RCC 7860 (cell line): ENCODE results near the gene GHRHR.

Experiments
- DNase-seq: peaks from one replicate; pipeline ENCODE4 v3.0.0-alpha.2; 2015; ENCODE audit warnings: low spot score
- FAIRE-seq: peaks from 2 replicates; lab custom pipeline; 2012; peaks lifted over from hg19 to GRCh38; lab: Jason Lieb, UNC

Gene GHRHR

DNA sequence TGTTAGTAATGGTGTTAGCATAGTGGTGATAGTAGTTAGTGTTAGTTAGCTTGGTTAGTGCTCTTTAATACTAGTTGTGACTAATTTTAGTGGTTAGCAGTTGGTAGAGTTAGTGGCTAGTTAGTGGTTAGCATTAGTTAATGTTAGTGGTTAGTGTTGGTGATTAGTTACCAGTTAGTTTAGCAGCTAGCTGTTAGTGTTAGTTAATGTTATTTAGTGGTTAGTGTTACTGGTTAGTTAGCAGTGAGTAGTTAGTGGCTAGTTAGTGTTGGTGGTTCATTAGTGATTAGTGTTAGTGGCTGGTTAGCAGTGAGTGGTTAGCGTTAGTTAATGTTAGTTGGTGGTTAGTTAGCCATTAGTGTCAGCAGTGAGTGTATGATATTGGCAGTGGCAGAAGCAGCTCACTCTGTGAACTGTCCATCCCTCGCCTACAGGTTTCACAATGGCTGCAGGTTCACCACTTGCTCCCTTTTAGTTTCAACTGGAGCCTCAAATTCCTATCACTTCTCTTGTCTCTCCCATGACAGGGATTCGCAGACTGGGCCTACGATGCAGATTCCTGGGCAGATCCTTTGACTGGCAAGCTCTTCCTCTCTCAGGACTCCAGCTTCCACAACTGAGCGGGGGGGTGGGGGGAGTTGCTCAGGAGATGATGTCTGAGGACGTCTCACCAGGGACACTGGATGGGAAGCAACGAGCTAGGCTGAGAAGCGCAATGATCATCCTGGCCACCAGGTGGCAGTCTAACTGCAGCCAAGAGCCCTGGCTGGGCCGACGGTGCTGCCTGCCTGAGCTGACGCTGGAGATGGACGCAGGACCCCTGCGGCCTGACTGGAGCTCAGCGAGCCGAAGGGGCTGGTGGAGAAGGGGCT is 19.5 kb downstream of the GHRHR start:
- no peak for FAIRE-seq
- peak; percentile 43 for DNase-seq

DNA sequence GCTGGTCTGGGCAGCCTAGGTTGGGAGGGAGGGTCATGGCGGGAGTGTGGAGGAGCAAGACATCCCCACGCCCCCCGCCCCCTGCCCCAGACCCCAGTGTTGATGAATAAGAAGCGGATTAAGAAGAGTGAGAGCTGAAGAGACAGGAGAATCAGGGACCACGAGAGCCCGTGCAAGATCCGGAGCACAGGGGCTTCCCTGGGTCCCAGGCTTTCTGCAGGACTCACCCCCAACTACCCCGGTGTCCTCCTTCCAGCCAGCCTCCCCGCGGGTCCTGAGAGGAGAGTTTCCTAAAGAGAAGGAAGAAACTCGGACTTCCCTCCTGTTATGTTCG is 20.1 kb downstream of the GHRHR start:
- FAIRE-seq, result no peak

DNA sequence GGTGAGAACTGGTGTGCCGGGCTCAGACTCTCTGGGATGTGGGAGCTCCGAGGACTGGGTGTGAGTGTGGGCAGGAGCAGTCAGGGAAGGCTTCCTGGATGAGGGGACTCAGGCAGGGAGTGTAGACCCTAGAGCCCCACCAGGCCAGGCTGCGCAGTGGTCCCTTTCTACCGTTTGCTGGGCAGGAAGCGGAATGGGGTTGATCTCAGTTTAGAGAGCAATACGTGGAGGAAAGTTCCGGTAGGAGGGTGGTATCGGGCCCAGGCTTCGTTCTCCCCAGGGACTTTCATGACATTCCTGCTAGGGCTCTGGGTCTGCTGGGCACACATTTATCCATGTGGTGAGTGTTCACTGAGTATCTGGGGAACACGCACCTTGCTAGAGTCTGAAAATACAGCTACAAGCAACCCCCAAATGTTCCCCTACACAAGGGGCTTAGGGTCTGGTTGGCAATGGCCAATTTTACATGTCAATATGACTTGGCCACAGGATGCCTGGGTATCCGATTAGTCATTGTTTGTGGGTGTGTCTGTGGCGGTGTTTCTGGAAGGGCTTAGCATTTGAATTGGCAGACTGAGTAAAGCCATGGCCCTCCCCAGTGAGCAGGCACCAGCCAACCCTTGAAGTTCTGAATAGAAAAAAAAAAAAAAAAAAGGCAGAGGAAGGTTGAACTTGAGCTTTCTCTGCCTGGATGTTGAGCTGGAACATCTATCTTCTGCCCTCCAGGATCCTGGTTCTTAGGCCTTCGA is 20.8 kb downstream of the GHRHR start:
- no peak for DNase-seq
- FAIRE-seq, result no peak

More for the DNA sequence above, 20.1 kb downstream of the GHRHR start:
- no peak for DNase-seq

DNA sequence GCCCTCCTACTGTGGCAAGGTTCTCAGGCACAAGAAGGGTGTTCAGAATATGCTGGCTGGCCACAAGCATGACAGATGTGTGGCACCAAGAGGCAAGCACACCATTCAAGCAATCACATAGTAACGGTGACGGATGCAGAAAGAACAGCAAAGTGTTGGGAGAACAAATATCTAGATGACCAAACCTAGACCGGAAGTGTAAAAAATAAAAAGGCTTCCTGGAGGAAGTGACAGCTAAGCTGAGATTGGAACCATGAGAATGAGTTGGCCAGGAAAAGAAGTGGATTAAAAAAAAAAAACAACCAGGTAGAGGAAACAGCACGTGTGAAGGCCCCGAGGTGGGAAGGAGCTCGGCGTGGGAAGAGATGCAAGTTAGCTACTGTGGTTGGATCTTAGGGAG is 22.0 kb downstream of the GHRHR start:
- DNase-seq, result no peak
- no peak for FAIRE-seq

DNA sequence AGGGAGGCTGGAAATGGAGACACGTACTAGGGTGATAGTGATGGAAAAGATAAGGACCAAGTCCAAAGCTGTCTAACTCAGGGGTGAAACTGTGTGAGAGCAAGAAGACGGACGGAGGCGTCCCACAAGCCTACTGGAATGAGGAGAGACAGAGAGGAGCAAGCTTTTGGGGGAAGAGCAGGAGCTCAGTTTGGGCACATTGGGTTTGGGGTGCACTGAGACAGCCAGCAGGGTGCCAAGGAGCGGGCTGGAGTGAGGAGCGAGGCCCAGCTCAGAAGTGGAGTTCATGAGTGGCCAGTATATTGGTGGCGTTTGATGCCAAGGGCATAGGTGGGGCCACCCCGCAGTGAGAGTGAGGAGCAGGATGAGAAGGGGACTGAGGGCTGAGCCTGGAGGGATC is 22.6 kb downstream of the GHRHR start:
- DNase-seq (no peak), FAIRE-seq (no peak)

DNA sequence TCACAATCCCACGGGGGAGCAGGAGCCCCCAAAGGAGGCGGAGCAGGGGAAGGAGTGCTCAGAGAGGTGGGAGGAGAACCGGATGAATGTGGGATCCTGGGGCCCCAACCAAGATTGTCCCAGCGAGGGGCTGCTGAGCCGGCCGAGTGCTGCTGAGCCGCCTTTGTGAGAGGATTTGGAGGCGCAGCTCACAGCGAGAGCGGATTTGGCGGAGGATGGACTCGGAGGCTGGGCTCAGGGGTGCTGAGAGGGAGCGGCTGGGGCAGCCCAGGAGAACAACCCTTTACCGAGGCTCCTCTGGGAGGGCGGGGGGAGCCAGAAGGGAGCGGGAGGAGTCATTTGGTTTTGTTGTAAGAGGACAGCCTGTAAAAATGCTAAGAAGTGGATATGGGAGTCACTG is 23.0 kb downstream of the GHRHR start:
- FAIRE-seq (no peak), DNase-seq (no peak)

DNA sequence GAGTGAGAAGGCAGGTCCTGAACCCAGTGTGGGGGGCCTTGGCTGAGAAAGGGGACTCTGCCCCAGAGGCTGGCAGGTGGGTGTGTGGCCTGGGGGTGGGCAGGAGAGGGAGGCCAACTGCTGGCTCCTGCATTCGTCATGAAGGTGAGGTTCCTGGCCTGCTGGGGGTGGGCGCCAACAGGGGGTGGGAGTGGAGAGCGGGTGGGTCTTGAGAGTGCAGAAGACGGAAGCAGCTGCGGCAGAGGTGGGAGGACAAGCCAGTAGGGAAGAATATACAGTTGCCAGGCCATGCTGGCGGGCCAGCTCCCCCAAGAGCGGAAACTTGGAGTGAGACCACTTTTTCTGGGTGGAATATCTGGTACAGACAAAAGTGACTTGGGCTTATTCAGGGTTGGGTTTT is 23.4 kb downstream of the GHRHR start:
- no peak for FAIRE-seq
- DNase-seq, result no peak

DNA sequence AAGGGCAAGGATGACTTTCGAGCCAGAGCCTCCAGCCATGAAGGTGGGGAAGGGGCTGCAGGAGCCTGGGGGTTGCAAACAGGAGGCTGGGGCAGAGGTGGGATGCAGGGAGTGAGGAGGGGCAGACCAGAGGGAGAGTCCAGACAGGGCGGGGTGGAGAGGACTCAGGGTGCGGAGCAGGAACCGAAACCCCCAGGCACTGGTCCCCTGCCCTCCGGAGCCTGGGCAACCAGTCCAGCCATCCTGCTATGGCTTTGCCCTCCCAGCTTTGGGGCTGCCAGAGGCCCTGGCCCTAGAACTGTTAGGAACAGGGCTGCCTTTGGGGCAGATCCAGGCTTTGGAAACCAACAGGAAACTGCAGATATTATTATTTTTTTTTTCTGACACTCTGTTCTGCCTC is 24.2 kb downstream of the GHRHR start:
- FAIRE-seq, result no peak
- no peak for DNase-seq

DNA sequence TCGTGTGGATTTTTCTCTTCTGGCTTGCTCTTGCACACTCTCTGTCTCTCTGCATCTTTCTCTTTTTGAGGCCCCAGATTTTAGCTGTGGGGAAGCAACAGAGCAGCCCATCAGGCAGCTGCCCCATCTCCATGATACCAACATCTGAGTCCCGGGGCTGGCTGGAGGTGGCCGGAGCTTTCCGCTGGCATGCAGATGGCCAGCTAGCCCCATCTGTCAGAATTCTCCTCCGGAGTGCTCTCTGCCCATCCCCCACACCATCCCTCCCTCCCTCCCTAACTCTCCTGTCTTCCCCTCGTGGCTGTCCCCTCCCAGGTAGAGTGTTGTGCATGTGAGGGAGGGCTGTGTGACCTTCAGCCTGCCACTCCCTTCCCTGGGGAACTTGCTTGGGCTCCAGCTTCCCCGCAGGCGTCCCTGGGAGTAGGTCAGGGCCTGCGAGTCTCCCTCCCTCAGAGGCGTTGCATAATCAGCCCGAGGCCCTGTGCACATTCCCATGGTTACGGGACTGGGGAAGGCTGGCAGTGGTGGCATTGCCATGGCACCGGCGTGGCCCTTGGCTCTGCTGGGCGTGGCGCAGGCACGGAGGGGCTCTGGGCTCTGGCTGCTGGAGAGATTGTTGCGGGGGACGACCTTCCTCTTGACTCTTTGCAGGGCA is 24.7 kb downstream of the GHRHR start:
- no peak for DNase-seq

DNA sequence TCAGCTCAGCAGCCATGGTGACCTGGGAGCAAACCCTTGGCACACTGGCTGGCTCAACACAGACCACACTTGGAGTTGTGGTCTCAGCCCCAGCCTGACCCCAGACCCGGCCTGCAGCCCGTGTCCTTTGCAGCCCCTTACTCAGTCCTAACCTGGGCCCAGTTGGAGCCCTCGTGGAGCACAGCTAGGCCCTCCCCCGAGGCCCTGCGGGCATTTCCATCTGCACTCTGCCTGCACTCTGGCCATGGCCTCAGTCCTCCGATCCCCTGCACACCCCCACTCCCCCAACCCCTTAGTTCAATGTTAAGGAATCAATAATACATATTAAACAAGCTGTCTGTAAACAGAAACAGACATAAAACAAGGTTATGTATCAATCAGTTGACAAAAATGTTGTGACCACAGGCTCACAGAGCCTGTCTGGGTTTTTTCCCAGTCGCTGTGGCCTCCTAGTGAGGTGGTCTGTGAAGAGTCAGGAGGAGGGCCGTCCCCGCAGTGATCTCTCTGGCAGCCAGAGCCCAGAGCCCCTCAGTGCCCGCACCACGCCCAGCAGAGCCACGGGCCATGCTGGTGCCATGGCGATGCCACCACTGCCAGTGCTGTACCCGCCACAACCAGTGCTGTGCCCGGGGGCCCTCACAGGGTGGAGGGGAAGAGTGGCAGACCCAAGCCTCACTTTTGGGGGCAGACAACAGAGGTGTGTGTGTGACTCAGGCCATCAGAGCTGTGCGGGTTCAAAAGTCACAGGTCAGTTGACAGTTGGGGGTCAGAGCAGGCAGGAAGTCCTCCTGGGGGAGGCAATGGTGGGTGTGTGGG is 25.5 kb downstream of the GHRHR start:
- FAIRE-seq, result no peak
- DNase-seq, result no peak

More for the DNA sequence above, 24.7 kb downstream of the GHRHR start:
- no peak for FAIRE-seq

DNA sequence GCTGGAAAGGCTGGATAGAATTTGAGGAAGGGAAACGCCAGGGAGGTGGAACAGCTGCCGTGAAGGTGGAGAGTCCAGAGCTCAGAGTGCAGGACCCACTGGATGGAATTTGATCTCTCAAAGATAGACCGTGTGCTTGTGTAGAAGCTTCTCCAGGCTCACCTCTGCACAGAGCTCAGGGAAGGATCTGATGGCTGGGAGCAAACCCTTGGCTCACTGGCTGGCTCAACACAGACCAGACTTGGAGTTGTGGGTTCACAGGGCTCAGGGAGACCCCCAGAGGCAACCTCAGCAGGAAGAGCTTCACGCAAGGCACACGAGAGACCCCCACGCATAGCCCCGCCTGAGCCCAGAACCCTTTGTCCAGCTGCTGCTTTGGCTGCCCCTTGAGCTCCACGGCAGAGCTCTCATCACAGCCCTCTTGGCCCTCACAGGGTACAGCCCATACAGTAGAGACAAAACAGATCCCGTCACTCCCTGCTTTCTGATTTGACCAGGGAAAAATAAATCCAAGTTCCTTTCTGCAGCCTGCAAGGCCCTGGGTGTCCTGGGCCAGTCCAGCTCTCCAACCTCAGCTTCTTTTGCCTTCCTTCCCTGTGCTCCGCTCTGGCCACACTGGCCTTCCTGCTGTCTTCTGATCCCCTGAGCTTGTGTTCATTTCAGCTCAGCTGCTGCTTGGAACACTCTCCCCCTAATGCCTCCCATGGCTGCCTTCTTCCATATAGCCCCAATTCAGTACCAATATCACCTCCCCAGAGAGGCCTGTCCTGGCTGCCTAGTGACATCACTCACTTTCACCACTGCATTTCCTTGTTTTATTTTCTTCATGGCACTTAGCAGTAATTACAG is 26.3 kb downstream of the GHRHR start:
- FAIRE-seq (no peak), DNase-seq (no peak)

DNA sequence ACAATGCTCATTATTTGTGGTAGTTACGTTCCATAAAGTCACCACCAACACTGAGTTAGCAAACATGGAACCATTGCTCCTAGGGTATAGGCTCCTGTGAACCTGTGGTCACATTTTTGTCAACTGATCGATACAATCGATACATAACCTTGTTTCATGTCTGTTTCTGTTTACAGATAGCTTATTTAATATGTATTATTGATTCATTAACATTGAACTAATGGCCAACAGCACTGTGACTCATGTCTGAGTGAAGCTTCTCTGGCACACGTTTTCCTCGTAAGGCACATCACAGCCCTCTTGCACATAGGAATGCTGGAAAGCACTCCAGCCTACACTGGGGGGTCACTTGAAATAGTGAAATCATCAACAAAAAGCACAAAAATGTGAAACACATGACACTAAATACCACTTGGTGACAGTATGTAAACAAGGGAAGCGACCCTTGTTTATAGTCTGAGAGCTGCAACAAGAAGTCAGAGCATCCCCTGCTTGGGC is 27.0 kb downstream of the GHRHR start:
- FAIRE-seq, result no peak
- DNase-seq, result no peak

DNA sequence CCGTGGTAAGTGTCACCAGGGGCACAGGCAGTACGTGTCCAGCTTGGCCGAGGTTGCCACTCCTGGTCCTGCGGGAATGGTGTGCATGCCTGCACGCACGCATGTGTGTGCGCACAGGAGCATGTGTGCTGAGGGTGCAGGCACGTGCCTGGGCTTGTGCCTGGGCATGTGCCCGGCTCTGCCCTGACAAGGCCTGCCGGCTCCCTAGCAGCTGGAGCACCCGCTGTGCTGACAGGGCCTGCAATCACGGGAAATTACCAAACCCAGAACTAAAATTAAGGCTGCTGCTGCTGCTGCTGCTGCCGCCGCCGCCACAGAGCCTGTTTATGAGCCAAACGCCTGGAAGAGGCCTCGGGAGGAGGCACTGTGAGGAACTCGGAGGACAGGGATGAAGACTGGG is 28.7 kb downstream of the GHRHR start:
- FAIRE-seq, result no peak
- DNase-seq, result no peak

DNA sequence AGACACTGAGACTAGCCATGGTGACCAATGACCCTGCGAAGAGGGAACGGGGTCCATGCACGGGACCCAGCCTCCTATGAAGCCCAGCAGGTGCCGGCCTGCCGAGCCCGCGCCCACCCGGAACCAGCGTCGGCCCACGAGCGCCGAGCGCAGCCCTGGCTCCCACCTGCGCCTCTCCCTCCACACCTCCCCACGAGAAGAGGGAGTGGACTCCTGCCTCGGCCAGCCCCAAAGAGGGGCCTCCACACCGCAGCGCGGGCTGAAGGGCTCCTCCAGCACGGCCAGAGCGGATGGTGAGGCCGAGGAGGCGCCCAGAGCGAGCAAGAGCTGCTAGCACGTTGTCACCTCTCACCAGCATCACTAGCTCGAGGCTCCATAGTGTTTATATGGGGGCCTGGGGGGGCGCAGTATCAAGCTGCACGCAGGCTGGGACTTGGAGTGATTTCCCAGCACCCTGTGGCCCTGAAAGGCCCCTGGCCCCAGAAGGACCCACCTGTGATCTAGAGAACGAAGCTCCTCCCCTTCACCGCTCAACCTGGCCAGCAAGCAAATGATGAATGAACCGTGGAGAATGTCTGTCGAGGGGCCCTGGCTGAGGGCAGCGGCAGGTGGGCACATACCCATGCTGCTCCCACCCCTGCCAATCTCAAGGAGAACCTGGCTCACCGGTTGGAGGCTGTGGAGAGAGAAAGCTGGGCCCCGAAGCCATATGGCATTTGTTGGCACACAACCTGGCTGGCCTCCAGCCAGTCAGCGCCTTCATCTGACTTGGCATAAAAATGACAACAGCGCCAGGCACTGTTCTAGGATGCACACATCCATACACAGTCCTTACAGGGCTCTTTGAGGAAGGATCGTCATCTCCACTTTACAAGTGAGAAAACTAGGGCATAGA is 30.7 kb downstream of the GHRHR start:
- FAIRE-seq (no peak), DNase-seq (no peak)

DNA sequence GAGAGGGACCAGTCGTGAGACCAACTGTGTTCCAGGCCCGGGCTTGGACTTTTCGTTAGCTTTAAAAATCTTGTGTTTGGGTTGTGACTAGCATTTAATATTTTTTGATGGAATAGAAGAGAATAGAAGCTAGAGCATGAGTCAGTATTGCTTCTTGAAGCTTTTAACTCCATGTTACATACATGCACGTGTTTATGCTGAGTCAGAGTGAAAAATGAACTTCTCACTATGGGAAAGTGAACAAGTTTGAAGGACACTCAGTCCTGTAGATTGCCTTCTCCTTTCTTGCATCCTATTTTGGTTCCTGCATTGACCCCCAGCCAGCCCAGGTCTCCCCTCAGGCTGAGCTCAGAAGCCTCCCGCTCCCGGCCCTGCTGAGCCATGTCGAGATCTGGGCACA is 31.8 kb downstream of the GHRHR start:
- FAIRE-seq, result no peak
- DNase-seq, result no peak

DNA sequence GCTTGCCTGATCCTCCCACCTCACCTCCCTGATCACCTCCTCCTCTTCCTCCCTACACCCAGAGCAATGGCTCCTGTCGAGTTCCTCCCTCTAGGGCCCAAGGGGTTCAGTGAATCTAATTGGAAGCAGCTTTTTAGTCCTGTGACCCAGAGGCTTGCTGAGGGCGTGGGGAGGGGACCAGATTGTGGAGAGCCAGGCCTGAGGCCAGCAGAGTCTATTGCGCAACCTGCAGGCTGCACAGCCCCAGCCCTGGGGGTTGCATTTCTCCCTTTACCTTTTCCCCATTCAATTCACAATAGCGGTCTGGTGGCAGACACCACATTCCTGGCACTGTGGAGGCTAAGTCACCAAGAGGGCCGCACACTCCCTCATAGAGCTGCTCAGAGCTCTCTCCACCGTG is 32.5 kb downstream of the GHRHR start:
- FAIRE-seq, result no peak
- no peak for DNase-seq

DNA sequence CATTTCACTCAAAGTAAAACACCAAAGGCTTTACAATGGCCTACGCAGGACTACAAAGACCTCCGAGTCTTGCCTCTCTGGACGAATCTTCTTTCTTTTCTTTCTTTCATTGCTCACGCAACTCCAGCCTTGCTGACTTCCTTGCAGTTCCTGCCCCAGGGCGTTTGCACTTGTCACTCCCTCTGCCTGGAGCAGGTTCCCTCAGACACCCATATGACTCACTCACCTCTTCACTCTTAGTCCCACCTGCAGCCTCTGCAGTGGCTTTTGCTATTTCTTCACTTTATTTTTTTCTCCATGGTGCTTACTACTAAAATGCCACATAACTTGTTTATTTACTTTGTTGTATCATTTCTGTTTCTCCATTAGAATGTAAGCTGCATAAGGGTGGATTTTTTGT is 33.1 kb downstream of the GHRHR start:
- no peak for FAIRE-seq

DNA sequence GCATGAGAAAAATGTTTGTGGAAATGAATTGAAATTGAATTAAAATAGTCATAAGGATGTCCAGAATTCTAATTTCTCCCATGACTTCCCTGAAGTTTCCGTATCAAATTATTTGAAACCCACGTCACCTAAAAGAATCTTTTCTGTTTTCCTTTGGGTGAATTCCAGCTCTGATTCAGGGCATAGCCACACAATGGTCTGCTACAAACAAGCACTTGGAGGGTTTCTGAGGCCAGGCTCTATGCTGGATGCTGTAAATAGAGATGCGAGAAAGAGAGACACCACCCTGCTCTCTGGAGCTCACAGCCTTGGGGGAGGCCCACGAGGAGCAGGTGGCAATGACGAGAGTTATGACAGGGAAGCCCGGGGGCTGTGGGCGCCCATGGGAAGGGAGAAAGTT is 33.6 kb downstream of the GHRHR start:
- DNase-seq (no peak), FAIRE-seq (no peak)

More for the DNA sequence above, 33.1 kb downstream of the GHRHR start:
- DNase-seq, result no peak

DNA sequence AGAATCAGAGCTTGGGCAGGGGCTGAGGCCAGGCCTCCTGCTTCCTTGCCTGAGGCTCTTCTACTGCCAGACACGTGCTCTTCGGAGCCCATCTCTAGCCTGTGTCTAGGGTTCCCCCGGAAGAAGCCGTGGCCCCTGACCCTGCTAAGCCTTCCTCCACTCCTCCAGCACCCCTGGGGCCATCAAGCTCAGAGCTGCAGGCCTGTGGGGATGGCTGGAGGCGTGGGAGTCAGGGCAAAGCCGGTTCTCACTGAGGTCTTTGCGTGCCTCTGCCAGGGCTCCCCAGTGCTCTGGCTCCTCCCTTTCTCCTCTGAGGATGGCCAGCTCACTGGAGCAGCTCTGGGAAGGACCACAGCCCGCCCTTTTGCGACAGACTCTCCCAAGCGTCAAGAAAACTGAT is 34.4 kb downstream of the GHRHR start:
- FAIRE-seq (no peak), DNase-seq (no peak)
